ENCODE measurements around the gene RSPO4. TPM values are rescaled to one million over a fixed set of nuclear protein-coding genes. Genes with fewer than 3 reads are reported as not detected.

The RSPO4 gene
- total and polyA plus RNA-seq, 7 donors: 0.09 TPM; not detected in 6

GRCh38 chr20:962223-962622, 39.9 kb downstream of the RSPO4 start:
- WGBS, 2 donors: 80 to 83% methylated on average over 3 of the region's 3 CpGs
- TF ChIP-seq CTCF (IDR thresholded peaks at IDR 0.05) (no peak), EP300 (IDR thresholded peaks at IDR 0.05) (no peak), POLR2AphosphoS5 (IDR thresholded peaks at IDR 0.05) (no peak), POLR2A (IDR thresholded peaks at IDR 0.05) (no peak)
- H3K27me3 ChIP-seq: peaks cover 0 to 26% (median 7%) of the 10 kb centered on the region in 3 donors
- H3K9me3 ChIP-seq: no peaks in the 10 kb centered on the region
- intact Hi-C loops (cut with DNase I): no loop called here
- H3K27ac ChIP-seq: no peak overlapping the region
- no peaks in the 10 kb centered on the region for H3K36me3 ChIP-seq
- H3K4me3 ChIP-seq: no peak overlapping the region
- no peaks in the 10 kb centered on the region for H3K4me1 ChIP-seq
- DNase-seq: no peak

GRCh38 chr20:961768-962167, 40.3 kb downstream of the RSPO4 start:
- intact Hi-C loops (cut with DNase I): no loop called here
- WGBS, 2 donors: 45 to 77% methylated on average over 2 of the region's 2 CpGs
- no peaks in the 10 kb centered on the region for H3K9me3 ChIP-seq

GRCh38 chr20:959996-960615, 42.0 kb downstream of the RSPO4 start:
- no peak for DNase-seq
- Histone ChIP-seq H3K4me3 (no peak overlapping the region), H3K27me3 (peaks cover 0 to 47% (median 21%) of the 10 kb centered on the region in 3 donors), H3K36me3 (no peaks in the 10 kb centered on the region), H3K9me3 (no peaks in the 10 kb centered on the region), H3K4me1 (no peaks in the 10 kb centered on the region), H3K27ac (no peak overlapping the region)
- intact Hi-C loops (cut with DNase I): loop anchor here (10.0 kb wide), 1 partner anchor 255 kb away; no protein-coding TSS in a partner anchor
- WGBS, 2 donors: 80 to 81% methylated on average over 16 of the region's 16 CpGs
- TF ChIP-seq CTCF (IDR thresholded peaks at IDR 0.05): no peak
- TF ChIP-seq POLR2AphosphoS5 (IDR thresholded peaks at IDR 0.05): no peak
- no peak for TF ChIP-seq EP300 (IDR thresholded peaks at IDR 0.05)
- TF ChIP-seq POLR2A (IDR thresholded peaks at IDR 0.05): no peak

More at GRCh38 chr20:961768-962167, 40.3 kb downstream of the RSPO4 start:
- TF ChIP-seq CTCF (IDR thresholded peaks at IDR 0.05) (no peak), POLR2AphosphoS5 (IDR thresholded peaks at IDR 0.05) (no peak)
- no peaks in the 10 kb centered on the region for H3K36me3 ChIP-seq
- H3K27me3 ChIP-seq: peaks cover 0 to 30% (median 7%) of the 10 kb centered on the region in 3 donors
- no peak for DNase-seq
- H3K4me3 ChIP-seq: no peak overlapping the region
- H3K27ac ChIP-seq: no peak overlapping the region
- no peaks in the 10 kb centered on the region for H3K4me1 ChIP-seq

- Histone ChIP-seq H3K27ac (no peak overlapping the region), H3K4me1 (no peaks in the 10 kb centered on the region), H3K4me3 (no peak overlapping the region), H3K36me3 (no peaks in the 10 kb centered on the region), H3K9me3 (no peaks in the 10 kb centered on the region), H3K27me3 (peaks cover 0 to 52% (median 25%) of the 10 kb centered on the region in 3 donors)
- DNase-seq: no peak
- no peak for TF ChIP-seq EP300 (IDR thresholded peaks at IDR 0.05)
- 54 to 70% methylated on average over 19 of the region's 19 CpGs for WGBS, 2 donors
- intact Hi-C loops (cut with DNase I): loop anchor here (10.0 kb wide), 1 partner anchor 256 kb away; no protein-coding TSS in a partner anchor
These were observed 42.9 kb downstream of the RSPO4 start for GRCh38 chr20:958936-959815.

GRCh38 chr20:957544-957943, 44.6 kb downstream of the RSPO4 start:
- WGBS, 2 donors: 78 to 90% methylated on average over 1 of the region's 1 CpG
- intact Hi-C loops (cut with DNase I): loop anchor here (10.0 kb wide), 1 partner anchor 257 kb away; no protein-coding TSS in a partner anchor
- Histone ChIP-seq H3K36me3 (no peaks in the 10 kb centered on the region), H3K27me3 (peaks cover 0 to 59% (median 25%) of the 10 kb centered on the region in 3 donors), H3K27ac (no peak overlapping the region), H3K4me3 (no peak overlapping the region), H3K9me3 (no peaks in the 10 kb centered on the region), H3K4me1 (no peaks in the 10 kb centered on the region)
- DNase-seq: no peak
- TF ChIP-seq POLR2AphosphoS5 (IDR thresholded peaks at IDR 0.05): no peak
- no peak for TF ChIP-seq EP300 (IDR thresholded peaks at IDR 0.05)
- no peak for TF ChIP-seq CTCF (IDR thresholded peaks at IDR 0.05)
- TF ChIP-seq POLR2A (IDR thresholded peaks at IDR 0.05): no peak

Measured in sigmoid colon (tissue), 7 donors.